KMS-11 (cell line): ENCODE data around the gene CLDN4.
A peak's percentile ranks its signal among the peaks of the same experiment; 100 is the strongest.

Experiments used
- H2AFZ ChIP-seq: fragments of 200-600 bp; sonication (generic); 2 replicates; pipeline ENCODE4 v1.6.1; 2016; ENCODE audit warnings: antibody characterized with exemption, mixed run types, low read depth
- H3K27ac ChIP-seq: fragments of 200-600 bp; sonication (generic); 2 replicates; pipeline ENCODE4 v1.6.1; 2016; ENCODE audit warnings: mild to moderate bottlenecking, mixed run types
- H3K27me3 ChIP-seq: fragments of 200-600 bp; sonication (generic); 2 replicates; pipeline ENCODE4 v1.6.1; 2017; ENCODE audit warnings: mild to moderate bottlenecking, low read depth, mixed run types, moderate library complexity; ENCODE audit not compliant: insufficient read depth
- H3K36me3 ChIP-seq: fragments of 200-600 bp; sonication (generic); 2 replicates; pipeline ENCODE4 v1.6.1; 2017; ENCODE audit warnings: mild to moderate bottlenecking, mixed run types; ENCODE audit not compliant: insufficient read depth
- H3K4me1 ChIP-seq: fragments of 200-600 bp; sonication (generic); 2 replicates; pipeline ENCODE4 v1.6.1; 2016; ENCODE audit warnings: mild to moderate bottlenecking, low read depth, mixed run types; ENCODE audit not compliant: poor library complexity, severe bottlenecking
- H3K4me2 ChIP-seq: fragments of 200-600 bp; sonication (generic); 2 replicates; pipeline ENCODE4 v1.7.0; 2016; ENCODE audit warnings: mild to moderate bottlenecking, mixed run types
- H3K4me3 ChIP-seq: fragments of 200-600 bp; sonication (generic); IDR thresholded peaks from 2 replicates; pipeline ENCODE4 v1.6.1; 2017; ENCODE audit warnings: low read depth, low read length, mixed read lengths; ENCODE audit not compliant: insufficient read depth
- H3K79me2 ChIP-seq: fragments of 200-600 bp; sonication (generic); 2 replicates; pipeline ENCODE4 v1.6.1; 2016; ENCODE audit warnings: low read depth, mixed run types; ENCODE audit not compliant: insufficient read depth
- H3K9ac ChIP-seq: fragments of 200-600 bp; sonication (generic); 2 replicates; pipeline ENCODE4 v1.6.1; 2016; ENCODE audit warnings: mild to moderate bottlenecking, mixed run types
- H4K20me1 ChIP-seq: fragments of 200-600 bp; sonication (generic); 2 replicates; pipeline ENCODE4 v1.6.1; 2016; ENCODE audit warnings: mild to moderate bottlenecking, mixed run types; ENCODE audit not compliant: insufficient read depth
- TF ChIP-seq, protein P1 (sequence below): fragments of 200-600 bp; sonication (generic); conservative IDR thresholded peaks from 2 replicates; pipeline ENCODE4 v1.6.1; 2017; ENCODE audit warnings: low read depth, mild to moderate bottlenecking, antibody characterized with exemption, low read length, moderate library complexity, mixed read lengths

The CLDN4 gene

DNA sequence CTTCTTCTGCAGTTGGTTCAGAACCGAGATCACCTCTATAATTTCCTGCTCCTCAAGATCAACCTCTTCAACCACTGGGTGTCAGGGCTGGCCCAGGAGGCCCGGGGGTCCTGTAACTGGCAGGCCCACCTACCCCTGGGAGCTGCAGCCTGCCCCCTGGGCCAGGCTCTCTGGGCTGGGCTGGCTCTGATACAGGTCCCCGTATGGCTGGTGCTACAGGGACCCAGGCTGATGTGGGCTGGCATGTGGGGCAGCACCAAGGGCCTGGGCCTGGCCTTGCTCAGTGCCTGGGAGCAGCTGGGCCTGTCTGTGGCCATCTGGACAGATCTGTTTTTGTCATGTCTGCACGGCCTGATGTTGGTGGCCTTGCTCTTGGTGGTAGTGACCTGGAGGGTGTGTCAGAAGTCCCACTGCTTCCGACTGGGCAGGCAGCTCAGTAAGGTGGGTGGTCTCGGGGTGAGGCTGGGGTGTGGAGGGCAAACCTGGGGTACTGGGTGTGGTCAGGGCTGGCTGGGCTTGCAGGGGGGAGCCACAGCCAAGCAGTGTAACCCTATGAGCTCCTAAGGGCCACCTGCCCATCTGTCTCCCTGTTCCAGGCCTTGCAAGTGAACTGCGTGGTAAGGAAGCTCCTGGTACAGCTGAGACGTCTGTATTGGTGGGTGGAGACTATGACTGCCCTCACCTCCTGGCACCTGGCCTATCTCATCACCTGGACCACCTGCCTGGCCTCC lies 34.4 kb downstream of the CLDN4 start:
- peaks cover 2% of the 10 kb centered on the region for H3K4me1 ChIP-seq
- no peaks in the 10 kb centered on the region for H3K36me3 ChIP-seq
- no peaks in the 10 kb centered on the region for H4K20me1 ChIP-seq
- H3K27ac ChIP-seq = no peak overlapping the region
- TF ChIP-seq, protein P1, sequence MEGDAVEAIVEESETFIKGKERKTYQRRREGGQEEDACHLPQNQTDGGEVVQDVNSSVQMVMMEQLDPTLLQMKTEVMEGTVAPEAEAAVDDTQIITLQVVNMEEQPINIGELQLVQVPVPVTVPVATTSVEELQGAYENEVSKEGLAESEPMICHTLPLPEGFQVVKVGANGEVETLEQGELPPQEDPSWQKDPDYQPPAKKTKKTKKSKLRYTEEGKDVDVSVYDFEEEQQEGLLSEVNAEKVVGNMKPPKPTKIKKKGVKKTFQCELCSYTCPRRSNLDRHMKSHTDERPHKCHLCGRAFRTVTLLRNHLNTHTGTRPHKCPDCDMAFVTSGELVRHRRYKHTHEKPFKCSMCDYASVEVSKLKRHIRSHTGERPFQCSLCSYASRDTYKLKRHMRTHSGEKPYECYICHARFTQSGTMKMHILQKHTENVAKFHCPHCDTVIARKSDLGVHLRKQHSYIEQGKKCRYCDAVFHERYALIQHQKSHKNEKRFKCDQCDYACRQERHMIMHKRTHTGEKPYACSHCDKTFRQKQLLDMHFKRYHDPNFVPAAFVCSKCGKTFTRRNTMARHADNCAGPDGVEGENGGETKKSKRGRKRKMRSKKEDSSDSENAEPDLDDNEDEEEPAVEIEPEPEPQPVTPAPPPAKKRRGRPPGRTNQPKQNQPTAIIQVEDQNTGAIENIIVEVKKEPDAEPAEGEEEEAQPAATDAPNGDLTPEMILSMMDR = no peak
- H3K79me2 ChIP-seq = no peaks in the 10 kb centered on the region
- no peak overlapping the region for H2AFZ ChIP-seq
- H3K9ac ChIP-seq = no peak overlapping the region
- no peak overlapping the region for H3K4me2 ChIP-seq
- H3K4me3 ChIP-seq = no peak overlapping the region
- peaks cover 2% of the 10 kb centered on the region; the same call in 1 of the 2 replicates for H3K27me3 ChIP-seq

DNA sequence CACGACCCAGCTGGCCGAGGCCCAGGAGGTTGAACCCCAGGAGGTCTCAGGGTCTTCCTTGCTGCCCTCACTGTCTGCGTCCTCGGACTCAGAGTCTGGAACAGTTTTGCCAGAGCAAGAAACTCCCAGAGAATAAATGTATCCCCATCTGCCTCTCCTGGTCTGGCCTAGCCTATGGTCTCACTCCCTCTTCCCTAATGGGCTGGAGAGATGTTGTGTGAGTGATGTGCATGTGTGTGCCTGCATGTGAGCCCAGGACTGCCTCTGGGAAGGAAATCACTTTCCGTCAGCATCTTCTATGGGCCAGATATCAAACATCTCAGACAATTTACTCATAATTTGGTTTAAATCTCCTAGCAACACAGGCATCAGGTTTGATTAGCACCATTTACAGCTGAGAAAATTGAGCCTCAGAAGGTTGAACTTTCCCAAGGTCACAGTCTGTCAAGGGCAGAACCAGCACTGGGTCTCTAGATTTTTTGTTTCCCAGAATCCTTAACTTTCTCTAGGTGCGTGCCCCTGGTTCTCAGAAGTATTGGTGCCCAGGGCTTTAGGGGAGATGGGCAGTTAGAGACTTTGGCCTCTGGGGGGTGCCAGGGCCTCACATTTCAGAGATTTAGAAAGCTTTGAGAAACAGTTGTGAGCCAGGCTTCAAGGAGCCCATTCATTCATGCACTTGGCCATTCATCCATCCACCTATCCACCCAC lies 35.1 kb downstream of the CLDN4 start:
- H3K4me2 ChIP-seq = no peak overlapping the region
- H3K4me1 ChIP-seq = peaks cover 5% of the 10 kb centered on the region
- no peaks in the 10 kb centered on the region for H3K36me3 ChIP-seq
- H3K27me3 ChIP-seq = peaks cover 9% of the 10 kb centered on the region
- H2AFZ ChIP-seq = no peak overlapping the region
- no peaks in the 10 kb centered on the region for H3K79me2 ChIP-seq
- H3K27ac ChIP-seq = no peak overlapping the region
- H3K9ac ChIP-seq = no peak overlapping the region
- TF ChIP-seq, protein P1 = peak; percentile 57; the same call in 1 of the 2 replicates
- H4K20me1 ChIP-seq = no peaks in the 10 kb centered on the region
- H3K4me3 ChIP-seq = no peak overlapping the region

GRCh38 chr7:73866446-73866767 lies 35.6 kb downstream of the CLDN4 start:
- H3K4me1 ChIP-seq = peaks cover 5% of the 10 kb centered on the region
- no peak overlapping the region for H3K4me3 ChIP-seq
- H3K79me2 ChIP-seq = no peaks in the 10 kb centered on the region
- no peak overlapping the region for H3K27ac ChIP-seq
- TF ChIP-seq, protein P1 = no peak
- H3K36me3 ChIP-seq = no peaks in the 10 kb centered on the region
- H3K4me2 ChIP-seq = no peak overlapping the region
- no peak overlapping the region for H2AFZ ChIP-seq
- peaks cover 14% of the 10 kb centered on the region for H3K27me3 ChIP-seq
- no peak overlapping the region for H3K9ac ChIP-seq
- no peaks in the 10 kb centered on the region for H4K20me1 ChIP-seq

- peaks cover 32% of the 10 kb centered on the region for H3K27me3 ChIP-seq
These were observed 38.4 kb downstream of the CLDN4 start for GRCh38 chr7:73869011-73869798.

More at GRCh38 chr7:73869011-73869798, 38.4 kb downstream of the CLDN4 start:
- Histone ChIP-seq H3K4me3 (no peak overlapping the region), H2AFZ (no peak overlapping the region), H3K27ac (no peak overlapping the region), H3K4me2 (no peak overlapping the region), H3K36me3 (no peaks in the 10 kb centered on the region), H4K20me1 (no peaks in the 10 kb centered on the region), H3K79me2 (no peaks in the 10 kb centered on the region), H3K9ac (no peak overlapping the region), H3K4me1 (peaks cover 5% of the 10 kb centered on the region)
- TF ChIP-seq, protein P1 = no peak
